GM10847 (cell line): ENCODE data around the gene LSAMP.

Experiments used
- POLR2A ChIP-seq: IDR thresholded peaks from 2 replicates; pipeline ENCODE4 v1.6.1; 2011; ENCODE audit not compliant: insufficient read length; ENCODE audit errors: extremely low read depth

Gene LSAMP

GRCh38 chr3:116153174-116153573, 292.1 kb downstream of the LSAMP start:
- no peak for TF ChIP-seq POLR2A

GRCh38 chr3:116150655-116151167, 294.6 kb downstream of the LSAMP start:
- TF ChIP-seq POLR2A: no peak

GRCh38 chr3:116148881-116149851, 296.1 kb downstream of the LSAMP start:
- TF ChIP-seq POLR2A: no peak

GRCh38 chr3:116145613-116146012, 299.7 kb downstream of the LSAMP start:
- TF ChIP-seq POLR2A: no peak

GRCh38 chr3:116141724-116142123, 303.6 kb downstream of the LSAMP start:
- no peak for TF ChIP-seq POLR2A

- TF ChIP-seq POLR2A: no peak
These were observed 305.1 kb downstream of the LSAMP start for GRCh38 chr3:116140100-116140689.

GRCh38 chr3:116139641-116140040, 305.6 kb downstream of the LSAMP start:
- no peak for TF ChIP-seq POLR2A

GRCh38 chr3:116135457-116136085, 309.7 kb downstream of the LSAMP start:
- no peak for TF ChIP-seq POLR2A

GRCh38 chr3:116129187-116129946, 315.9 kb downstream of the LSAMP start:
- TF ChIP-seq POLR2A: no peak

- TF ChIP-seq POLR2A: no peak
These were observed 317.8 kb downstream of the LSAMP start for GRCh38 chr3:116127464-116127863.

- TF ChIP-seq POLR2A: no peak
These were observed 321.1 kb downstream of the LSAMP start for GRCh38 chr3:116124166-116124565.

- TF ChIP-seq POLR2A: no peak
These were observed 326.7 kb downstream of the LSAMP start for GRCh38 chr3:116118475-116119169.

- TF ChIP-seq POLR2A: no peak
These were observed 330.7 kb downstream of the LSAMP start for GRCh38 chr3:116114586-116114985.

- no peak for TF ChIP-seq POLR2A
These were observed 332.6 kb downstream of the LSAMP start for GRCh38 chr3:116112696-116113095.
